NCI-H510A (cell line): Measurements from ENCODE around the gene DLK1.

Experiments
- DNase-seq: peaks from one replicate; lab custom pipeline; 2025; lab: John Stamatoyannopoulos, UW

The DLK1 gene

DNA sequence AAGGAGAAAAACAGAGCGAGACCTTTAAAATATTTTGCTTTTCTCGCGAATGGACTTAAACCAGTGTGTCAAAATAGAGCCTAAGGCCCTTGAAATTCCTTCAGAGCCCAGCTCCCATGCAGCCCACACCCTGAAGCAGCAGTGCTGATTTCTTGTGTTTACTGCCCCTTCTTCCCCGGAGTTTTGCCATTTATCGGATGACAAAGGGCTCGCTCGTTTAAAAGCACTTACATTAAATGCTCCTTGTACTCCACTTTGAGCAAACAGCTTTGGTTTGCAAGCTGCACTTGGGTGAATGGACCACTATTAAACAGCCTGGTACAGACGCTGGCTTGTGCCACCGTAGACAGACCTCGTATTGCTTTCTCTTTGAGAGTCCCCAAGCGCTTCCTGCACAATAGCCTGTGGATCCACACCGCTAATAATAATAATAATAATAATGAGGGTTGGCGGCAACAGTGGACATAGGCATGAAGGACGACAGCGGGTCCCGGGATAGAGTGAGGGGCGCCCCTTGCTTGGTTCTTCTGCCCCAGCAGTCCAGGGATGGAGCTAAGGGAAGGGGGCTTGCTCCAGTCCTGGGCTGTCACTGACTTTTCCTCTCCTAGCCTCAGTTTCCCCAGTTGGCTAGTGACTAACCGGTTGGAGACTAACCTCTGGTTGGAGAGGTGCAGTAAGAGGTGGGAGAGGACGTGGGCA, 6.6 kb downstream of the DLK1 start:
- no peak for DNase-seq

DNA sequence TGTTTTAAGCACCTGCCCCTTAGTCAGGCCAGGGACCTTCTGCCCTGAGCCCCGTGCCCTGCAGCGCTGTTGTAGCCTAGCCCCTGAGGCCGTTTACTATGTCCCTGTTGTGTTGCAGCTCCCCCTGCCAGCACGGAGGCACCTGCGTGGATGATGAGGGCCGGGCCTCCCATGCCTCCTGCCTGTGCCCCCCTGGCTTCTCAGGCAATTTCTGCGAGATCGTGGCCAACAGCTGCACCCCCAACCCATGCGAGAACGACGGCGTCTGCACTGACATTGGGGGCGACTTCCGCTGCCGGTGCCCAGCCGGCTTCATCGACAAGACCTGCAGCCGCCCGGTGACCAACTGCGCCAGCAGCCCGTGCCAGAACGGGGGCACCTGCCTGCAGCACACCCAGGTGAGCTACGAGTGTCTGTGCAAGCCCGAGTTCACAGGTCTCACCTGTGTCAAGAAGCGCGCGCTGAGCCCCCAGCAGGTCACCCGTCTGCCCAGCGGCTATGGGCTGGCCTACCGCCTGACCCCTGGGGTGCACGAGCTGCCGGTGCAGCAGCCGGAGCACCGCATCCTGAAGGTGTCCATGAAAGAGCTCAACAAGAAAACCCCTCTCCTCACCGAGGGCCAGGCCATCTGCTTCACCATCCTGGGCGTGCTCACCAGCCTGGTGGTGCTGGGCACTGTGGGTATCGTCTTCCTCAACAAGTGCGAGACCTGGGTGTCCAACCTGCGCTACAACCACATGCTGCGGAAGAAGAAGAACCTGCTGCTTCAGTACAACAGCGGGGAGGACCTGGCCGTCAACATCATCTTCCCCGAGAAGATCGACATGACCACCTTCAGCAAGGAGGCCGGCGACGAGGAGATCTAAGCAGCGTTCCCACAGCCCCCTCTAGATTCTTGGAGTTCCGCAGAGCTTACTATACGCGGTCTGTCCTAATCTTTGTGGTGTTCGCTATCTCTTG, 7.6 kb downstream of the DLK1 start:
- DNase-seq: no peak

DNA sequence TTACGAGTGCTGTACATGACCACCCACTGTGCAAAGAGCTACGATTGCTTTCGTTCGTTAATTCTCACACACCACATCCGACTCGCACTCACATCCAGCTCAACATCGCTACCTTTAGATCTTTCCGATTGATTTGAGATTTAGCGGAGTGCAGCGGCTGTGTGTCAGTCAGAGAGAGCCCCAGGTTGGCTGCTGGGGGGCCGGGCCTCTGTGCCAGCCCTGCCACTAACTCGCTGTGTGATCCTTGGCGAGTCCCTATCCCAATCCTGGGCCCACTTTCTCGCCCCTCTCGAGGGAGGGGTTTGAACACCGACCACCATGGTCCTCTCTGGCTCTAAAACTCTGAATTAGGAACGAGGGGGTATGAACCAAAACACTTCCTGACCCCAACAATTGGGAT, 8.6 kb downstream of the DLK1 start:
- no peak for DNase-seq

DNA sequence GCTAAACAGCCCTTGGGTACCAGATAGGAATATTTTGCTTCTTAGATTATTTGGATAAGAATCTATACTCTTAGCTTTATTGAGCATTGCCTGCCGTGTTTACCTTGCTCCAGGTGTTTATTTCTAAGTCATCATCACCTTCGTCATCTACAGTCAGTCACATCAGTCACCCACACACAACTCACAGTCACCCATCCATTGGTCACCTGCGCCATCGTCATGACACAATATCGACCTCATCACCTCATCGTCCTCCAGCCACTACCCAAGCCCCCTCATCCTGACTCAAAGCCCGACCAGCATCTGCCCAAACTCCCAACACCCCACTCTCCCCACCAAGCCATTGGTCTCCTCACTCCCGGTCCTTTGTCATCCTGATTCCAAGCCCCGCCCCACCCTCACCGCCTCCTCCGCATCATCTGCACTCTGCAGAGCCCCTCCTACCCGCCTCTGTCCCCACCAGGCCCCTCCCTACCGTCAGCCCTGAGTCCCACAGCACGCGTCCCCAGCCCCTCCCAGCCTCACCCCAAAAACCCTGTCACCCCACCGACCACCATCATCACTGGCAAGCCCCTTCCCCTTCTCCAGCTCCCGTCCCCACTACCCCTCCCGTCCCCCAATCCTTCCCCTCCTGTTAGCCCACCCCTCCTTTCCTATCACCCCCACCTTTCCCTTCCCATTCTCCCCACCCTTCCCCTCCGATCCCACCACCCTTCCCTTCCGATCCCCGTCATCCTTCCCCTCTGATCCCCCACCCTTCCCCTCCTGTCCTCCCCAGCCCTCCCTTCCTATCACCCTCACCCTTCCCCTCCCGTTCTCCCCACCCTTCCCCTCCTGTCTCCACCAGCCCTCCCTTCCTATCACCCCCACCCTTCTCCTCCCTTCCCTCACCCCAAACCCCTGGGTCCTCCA, 9.8 kb downstream of the DLK1 start:
- DNase-seq: no peak

DNA sequence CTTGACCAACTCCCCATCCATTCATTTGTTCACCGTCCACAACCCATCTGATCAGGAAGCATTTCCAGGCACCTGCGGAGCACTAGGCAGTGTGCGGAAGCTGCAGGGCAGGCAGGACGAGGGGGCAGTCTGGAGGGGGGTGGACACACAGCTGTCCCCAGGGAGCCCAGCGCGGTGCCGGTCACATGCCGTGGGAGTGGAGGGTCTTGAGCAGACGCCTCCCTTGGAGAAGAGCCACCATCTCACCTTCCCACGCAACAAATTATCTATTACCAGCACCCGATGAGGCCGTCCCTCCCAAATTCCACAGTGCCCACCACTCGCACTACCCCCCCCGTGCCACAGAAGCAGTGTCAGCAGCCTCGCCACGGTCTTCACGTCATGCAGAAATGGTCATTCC, 10.8 kb downstream of the DLK1 start:
- no peak for DNase-seq

- DNase-seq: no peak
Measured at GRCh38 chr14:100738269-100738691, 11.6 kb downstream of the DLK1 start.

- DNase-seq: no peak
Measured at GRCh38 chr14:100738704-100739131, 12.0 kb downstream of the DLK1 start.

DNA sequence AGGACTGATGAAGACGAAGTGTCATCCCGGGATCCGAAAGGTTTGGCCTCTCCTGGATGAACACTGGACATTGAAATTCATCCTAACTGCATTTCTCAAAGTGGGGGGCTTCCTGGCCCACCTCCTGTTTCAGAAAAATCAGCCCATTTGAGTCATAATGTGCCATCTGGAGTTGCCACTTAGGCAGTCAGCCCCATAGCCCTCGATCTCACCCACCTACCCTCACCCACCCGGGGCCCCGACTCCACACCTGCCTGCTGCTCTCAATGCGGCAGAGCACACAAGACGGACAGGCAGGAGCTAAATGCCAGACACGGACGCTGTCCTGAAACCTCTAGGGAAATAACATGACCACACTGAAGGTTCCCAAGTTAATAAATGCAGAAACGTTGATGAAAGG, 12.6 kb downstream of the DLK1 start:
- DNase-seq: no peak

- no peak for DNase-seq
Measured at GRCh38 chr14:100740196-100740825, 13.6 kb downstream of the DLK1 start.

GRCh38 chr14:100740929-100741328, 14.2 kb downstream of the DLK1 start:
- no peak for DNase-seq

- DNase-seq: no peak
Measured at GRCh38 chr14:100741966-100742365, 15.3 kb downstream of the DLK1 start.

DNA sequence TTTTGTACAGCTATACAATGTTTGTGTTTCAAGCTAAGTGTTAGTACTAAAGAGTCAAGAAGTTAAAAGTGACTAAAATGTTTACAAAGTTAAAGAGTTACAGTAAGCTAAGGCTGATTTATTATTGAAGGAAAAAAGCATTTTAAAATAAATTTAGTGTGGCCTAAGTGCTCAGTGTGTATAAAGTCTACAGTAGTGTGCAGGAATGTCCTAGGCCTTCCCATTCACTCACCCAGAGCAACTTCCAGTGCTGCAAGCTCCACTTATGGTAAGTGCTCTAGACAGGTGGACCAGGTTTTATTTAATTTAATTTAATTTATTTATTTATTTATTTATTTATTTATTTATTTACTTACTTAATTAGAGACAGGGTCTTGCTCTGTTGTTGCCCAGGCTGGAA, 19.6 kb downstream of the DLK1 start:
- DNase-seq: no peak

GRCh38 chr14:100747021-100747586, 20.4 kb downstream of the DLK1 start:
- peak; percentile 85 for DNase-seq

DNA sequence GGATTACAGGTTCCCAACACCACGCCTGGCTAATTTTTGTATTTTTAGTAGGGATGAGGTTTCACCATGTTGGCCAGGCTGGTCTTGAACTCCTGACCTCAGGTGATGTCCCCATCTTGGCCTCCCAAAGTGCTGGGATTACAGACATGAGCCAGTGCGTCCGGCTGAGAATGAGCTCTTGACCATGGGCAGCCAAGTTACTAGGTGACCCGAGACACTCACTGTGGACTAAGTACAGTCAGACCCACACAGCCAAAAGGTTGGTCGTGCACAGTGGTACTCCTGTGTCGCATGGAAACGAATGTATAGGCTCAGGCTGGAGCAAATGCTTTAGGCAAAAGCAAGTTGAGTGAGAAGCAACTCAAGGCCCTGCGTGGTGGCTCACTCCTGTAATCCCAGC, 21.0 kb downstream of the DLK1 start:
- no peak for DNase-seq

GRCh38 chr14:100748403-100748802, 21.7 kb downstream of the DLK1 start:
- DNase-seq: no peak

DNA sequence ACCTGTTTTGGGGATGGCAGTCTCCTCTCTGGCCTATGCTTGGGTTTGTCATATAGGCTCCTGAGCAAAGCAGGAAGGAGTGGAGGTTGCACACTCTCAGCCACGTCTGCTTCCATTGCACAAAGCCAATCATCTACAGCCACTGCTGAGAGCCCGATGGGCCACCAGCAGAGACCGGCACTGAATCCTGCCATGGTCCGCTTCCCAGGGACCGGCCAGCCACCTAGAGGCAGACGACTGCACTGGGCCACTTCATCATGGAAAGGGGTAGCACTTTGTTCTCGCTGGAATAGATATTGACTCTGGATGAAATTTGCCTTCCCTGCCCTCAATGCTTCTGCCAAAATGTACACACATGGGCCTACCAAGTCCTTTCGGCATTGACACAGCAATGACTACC, 22.3 kb downstream of the DLK1 start:
- no peak for DNase-seq

GRCh38 chr14:100749967-100750597, 23.4 kb downstream of the DLK1 start:
- no peak for DNase-seq

GRCh38 chr14:100750762-100751699, 24.3 kb downstream of the DLK1 start:
- DNase-seq: no peak

DNA sequence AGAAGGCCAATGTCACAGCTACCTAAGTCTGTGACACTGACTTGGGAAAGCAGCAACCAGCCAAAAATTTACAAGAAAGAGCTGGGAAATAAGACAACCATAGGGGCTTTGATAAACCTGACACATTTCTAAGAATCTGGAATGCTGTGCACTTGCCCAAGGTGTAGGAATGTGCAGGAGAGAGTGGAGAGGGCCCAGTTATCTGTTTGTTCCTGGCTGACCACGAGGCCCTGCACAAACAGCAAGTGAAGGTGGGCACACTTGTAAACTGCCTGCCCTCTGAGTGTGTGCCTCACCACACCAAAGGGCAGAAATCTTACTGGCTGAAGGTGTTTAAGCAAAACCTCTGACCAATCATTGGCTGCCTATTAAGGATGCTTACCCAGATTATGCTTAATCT, 27.3 kb downstream of the DLK1 start:
- no peak for DNase-seq

- no peak for DNase-seq
Measured at GRCh38 chr14:100755649-100756048, 29.0 kb downstream of the DLK1 start.
